ENCODE measurements around the gene MEX3B.

Gene MEX3B

DNA sequence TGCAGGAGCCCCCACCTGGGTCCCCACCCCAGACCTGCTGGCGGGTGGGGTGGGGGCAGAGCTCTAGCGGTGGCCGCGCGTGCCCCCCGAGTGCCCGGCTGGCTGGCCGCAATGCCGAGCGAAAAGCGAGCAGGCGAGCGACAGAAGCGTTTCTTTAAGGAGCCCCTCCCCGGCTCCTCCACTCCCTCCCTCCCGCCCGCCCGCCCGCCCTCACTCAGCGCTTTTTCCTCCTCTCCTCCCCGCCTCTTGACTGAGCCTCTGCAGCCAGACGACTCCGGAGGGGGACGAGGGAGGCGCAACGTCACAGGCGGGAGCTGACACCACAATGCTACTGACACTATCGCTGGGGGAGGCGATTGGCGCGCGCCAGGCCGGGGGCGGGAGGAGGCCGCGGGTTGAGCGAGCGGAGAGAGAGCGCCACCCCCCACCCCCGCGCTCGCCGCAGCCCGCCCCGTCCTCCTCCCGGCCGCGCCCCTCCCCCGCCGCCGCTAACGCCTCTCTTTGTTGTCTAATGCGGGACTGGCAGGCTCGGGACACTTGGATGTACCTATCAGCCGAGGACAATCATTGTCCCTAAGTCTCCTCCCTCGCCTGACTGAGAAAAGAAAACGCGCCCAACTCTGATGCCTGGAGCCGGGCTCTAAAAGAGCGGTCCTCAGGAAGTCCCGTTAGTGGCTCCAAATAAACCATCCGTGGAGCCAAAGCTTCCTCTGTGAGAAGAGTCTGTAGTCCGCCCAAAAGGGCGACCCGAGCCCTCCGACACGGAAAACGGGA, at the start of gene MEX3B:
TSS of gene MEX3B (minus strand) at position 127 of the 774 bp plus-strand sequence. CDS start 313 bp downstream, outside the sequence.
- peak; percentile 91 to 99 (median 97) for DNase-seq
- intact Hi-C loops (cut with DNase I) = loop anchor here (5.0 kb wide), 2 partner anchors 91 to 151 kb away; no protein-coding TSS in a partner anchor

DNA sequence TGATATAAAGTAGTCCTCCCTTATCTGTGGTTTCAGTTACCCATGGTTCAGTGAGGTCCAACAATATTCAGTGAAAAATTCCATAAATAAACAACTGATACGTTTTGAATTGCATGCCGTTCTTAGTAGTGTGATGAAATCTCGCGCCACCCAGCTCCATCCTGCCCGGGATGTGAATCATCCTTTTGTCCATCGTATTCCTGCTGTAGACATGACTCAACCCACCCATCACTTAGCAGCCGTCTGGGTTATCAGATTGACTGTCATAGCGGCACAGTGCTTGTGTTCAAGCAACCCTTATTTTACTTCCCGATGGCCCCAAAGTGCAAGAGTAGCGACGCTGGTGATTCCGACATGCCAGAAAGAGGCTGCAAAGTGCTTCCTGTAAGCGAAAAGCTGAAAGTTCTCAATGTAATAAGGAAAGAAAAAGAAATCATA, 48.0 kb upstream of the MEX3B start:
- peak in 1 of 10 donors; percentile 22 for DNase-seq
- intact Hi-C loops (cut with DNase I) = no loop called here

DNA sequence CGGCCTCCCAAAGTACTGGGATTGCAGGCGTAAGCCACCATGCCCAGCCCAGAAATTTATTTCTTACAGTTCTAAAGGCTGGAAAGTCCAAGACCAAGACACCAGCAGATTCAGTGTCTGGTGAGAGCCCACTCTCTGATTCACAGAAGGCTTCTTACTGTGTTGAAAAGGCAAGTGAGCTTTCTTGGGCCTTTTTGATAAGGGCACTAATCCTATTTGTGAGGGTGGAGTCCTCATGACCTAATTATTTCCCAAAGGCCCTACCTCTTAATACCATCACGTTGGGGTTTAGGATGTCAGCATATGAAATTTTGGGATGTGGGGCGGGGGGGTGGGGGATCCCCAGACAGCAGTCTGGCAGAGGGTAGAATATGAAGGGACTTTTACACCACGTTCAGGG, 47.5 kb upstream of the MEX3B start:
- DNase-seq = no peak
- intact Hi-C loops (cut with DNase I) = no loop called here

DNA sequence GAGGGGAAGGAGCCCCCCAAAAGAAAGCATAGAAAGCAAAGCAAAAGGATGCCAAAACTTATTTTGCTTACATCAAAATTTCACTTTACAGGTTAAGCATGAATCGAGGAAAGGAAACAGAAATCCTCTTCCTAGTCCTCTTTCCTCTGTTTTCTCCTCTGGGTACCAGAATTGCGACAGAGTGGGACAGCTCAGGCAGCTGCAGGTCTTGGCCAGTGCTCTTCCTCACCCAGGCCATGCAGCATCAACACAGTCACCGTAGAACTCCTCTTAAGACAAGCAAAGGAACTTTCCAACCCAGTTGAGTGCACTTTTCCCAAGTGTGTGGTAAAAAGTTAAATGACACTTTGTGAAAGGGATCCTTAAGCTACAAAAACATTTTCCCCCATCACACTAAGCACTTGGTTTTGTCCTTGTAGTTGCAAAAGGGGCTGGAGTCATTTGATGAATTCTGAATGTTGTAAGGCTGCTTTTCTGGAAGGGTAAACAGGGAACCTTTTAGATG, 45.9 kb upstream of the MEX3B start:
- no peak for DNase-seq
- intact Hi-C loops (cut with DNase I) = no loop called here

DNA sequence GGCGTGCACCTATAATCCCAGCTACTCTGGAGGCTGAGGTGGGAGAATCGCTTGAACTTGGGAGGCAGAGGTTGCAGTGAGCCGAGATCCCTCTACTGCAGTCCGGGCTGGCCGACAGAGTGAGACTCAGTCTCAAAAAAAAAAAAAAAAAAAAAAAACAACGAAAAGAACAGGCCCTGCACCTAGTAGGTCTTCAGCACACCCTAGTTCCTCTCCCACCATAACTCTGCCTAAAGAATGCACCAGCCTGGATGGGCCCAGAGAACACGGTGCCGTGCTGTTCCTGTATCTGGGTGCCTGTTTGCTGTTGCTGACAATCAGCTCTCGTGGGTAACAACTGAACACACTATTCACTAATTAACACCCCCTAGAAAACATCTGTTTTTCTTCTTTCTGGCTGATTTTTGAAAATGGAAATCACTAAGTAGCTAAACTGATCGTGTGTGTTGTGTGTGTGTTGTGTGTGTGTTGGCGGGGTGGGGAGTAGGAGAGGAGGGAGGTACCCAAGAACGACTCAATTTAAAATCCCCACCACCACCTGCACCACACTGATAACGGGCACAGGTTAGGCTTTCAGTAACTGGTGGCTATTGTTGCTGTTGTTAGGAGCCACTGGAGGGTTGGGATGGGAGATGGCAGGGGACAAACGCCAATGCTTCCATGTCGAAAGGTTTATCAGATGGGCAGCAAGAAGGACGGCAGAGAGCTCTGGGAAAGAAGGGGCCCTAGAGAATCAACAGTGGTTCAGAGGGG, 40.6 kb upstream of the MEX3B start:
- intact Hi-C loops (cut with DNase I) = no loop called here
- DNase-seq = no peak

DNA sequence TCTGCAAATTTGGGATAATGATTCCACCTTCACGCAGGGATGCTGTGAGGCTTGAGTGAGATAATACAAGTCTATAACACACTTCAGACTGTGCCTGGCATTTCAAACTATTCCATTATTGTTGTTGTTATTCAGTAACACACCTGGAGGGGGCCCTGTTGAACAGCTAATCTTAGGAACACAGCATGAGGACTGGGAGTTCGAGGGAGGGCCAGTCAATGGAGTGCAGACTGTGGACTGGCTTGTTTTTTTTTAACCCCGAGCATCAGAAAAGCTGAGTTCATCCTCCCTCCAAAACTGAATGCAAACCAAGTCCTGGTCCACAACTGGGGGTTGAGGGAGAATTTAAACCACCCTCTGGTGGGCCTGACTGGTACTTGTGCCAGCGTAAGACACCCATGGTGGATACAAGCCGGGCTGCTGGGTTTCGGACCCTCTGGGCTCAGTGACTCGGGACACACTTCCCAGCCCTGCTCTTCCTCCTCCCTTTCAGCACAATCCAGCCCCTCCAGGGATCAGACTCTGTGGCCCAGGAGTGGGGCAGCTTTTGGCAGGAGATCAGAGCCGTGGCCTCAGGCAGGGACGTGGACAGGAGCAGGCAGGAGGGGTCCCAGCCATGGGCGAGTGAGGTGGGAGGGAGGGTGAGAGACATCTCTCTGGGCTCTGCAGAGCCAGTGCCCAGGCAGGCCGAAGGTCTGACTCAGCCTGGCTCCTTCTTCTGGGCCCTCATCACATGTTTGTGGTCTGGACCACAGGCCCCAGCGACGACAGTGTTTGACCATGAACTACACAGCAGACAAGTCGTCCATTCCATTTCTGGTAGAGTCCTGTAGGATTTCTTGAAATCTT, 36.3 kb upstream of the MEX3B start:
- intact Hi-C loops (cut with DNase I) = no loop called here
- DNase-seq = peak in 1 of 10 donors; percentile 36

DNA sequence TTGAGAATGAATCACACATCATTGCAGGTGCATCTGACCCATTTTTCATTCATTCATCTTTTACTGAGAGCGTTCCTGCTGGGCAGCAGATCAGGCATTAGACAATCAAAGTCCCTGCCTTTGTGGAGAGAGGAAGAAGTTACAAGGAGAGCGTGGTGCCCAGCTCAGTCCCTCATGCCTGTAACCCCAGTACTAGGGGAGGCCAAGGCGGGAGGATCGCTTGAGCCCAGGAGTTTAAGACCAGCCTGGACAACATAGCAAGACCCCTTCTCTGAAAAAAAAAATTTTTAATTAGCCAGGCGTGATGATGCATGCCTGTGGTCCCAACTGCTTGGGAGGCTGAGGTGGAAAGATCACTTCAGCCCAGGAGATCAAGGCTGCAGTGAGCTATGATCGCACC, 35.0 kb upstream of the MEX3B start:
- intact Hi-C loops (cut with DNase I) = no loop called here
- no peak for DNase-seq

DNA sequence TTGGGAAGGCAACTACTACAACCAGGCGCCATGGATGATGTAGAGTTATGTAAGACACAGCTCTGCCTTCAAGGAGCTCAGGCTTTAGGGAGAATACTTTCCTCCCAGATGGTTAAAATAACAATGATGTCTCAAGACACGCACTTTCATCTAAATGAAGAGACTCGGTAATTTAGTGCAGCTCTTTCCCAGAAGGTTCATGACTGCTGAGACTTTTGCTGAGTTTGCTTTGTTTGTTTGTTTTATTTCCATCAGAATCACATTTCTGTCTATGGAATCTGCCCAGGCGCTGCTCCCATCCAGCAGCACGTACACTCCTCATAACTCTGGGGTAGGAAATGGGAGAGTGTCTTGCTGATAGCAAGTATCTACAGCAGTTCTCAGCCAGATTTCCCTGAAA, 33.9 kb upstream of the MEX3B start:
- DNase-seq = no peak
- intact Hi-C loops (cut with DNase I) = no loop called here

DNA sequence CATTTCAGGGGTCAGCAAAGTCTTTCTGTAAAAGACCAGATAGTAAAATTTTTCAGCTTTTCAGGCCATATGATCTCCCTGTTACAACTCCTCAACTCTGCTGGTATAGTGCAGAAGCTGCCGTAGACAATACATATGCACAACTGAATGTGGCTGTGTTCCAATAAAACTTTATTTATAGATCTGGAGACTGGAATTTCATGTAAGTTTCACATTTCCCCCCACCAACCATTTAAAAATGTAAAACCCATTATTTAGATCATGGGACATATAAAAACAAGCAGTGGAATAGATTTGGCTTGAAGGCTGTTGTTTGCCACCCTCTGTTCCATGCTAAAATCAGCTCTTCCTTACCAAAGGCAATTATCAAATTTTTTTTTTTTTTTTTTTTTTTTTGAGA, 28.8 kb upstream of the MEX3B start:
- intact Hi-C loops (cut with DNase I) = no loop called here
- no peak for DNase-seq

DNA sequence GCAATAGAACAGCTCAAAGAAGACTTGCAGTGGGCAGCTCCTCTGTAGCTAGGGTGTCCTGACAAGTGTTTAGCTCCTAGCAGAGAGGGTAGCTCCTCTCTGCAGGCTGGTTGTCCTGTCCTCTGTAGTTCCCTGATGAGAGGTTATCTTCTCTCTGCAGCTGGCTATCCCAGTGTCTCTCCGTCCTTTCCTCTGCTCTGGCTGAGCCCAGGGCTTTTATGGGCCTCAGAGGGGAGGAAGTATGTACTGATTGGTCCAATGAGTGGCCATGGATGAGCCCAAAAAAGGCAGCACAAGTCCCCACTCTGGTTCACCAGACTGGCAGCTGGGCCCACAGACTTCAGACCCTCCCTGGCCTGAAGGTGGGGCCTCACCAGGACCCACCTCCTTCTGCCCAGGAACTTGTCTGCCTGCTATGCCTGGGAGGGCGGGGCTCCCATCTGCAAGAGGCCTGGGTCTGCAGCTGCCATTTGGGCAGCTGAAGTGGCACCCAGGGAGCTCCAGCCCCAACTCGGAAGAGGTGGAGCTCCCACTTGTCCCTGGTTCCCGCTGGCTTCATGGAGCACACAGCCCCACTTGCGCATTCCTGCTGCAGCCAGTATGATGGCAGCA, 27.2 kb upstream of the MEX3B start:
- no peak for DNase-seq
- intact Hi-C loops (cut with DNase I) = no loop called here

DNA sequence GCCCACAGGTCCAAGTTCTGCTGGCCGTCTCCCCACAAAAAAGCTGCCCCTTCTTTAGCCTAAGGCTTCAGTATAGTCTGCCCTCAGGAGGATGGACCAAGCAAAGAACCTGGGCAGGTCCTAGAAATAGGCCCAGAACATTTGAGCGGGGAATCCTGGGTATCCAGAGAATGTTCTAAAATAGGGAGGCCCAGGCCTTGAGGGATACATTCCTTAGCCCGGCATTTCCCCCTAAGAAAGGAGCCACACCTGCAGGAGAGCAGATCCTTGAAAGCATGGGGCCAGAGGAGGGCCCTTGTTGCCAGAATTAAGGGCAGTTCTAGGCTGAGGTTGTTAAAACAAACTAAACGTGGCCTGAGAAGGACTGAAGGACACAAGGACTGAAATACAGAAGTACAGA, 20.6 kb upstream of the MEX3B start:
- no peak for DNase-seq
- intact Hi-C loops (cut with DNase I) = no loop called here

DNA sequence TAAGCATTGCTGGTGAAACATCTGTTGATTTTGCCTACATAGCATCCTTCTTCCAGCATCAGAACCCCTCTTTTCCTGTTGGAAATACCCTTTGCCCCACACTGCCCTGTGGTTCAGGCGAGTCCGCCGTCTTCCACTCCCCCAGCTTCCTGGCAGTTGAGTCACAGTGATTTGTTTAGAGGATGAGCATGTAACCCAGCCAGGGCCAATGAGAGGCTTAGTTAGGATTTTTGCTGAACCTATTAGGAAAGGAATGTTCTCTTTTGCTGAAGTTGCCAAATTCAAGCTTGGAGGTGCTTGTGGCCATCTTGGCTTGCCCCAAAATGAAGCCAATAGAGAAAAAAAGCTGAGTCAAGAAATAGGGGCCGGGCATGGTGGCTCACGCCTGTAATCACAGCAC, 19.0 kb upstream of the MEX3B start:
- intact Hi-C loops (cut with DNase I) = no loop called here

DNA sequence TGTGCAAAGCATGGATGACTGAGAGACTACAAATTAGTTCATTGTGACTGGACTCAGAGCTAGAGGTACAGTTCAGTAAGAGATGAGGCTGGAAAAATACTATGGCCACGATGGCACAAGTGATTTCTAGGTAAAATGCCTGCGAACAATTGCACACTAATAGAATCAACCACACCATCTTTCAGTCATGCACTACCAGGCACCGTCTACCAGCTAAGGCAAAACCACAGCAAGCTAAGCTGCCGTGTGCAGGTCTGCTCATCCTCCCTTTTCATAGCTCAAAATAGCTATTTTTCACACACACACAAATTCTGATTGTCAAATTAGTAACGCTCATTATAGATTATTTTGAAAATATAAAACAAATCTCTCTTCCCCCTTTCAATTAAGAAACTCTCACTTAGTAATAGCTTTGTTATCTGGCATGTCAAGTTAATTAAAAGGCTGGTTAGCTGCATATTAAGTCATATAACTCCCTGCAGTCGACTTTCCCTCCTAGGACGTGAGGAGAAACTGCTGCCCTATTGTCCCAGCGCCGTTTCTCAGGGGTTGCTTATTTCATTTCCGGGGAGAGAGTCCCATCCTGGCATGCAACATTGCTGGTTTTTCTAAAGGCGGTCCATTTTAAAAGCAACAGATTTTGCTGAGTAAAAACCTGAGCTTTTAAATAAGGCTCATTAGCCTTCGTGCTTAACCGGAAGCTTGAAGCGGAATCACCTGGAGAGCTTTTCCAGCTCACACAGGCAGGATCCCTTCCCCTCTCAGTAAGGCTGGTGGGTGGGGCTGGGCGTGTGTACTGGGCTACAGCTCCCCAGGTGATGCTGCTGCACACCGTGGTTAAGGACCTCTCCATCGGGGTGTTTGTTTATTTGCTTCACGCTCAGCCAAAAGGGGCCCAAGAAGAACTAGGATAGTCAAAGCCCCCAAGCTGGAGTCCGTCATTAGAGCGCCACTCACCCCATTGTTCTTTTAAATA, 16.9 kb upstream of the MEX3B start:
- DNase-seq = no peak
- intact Hi-C loops (cut with DNase I) = no loop called here

More for the DNA sequence above, 19.0 kb upstream of the MEX3B start:
- no peak for DNase-seq

DNA sequence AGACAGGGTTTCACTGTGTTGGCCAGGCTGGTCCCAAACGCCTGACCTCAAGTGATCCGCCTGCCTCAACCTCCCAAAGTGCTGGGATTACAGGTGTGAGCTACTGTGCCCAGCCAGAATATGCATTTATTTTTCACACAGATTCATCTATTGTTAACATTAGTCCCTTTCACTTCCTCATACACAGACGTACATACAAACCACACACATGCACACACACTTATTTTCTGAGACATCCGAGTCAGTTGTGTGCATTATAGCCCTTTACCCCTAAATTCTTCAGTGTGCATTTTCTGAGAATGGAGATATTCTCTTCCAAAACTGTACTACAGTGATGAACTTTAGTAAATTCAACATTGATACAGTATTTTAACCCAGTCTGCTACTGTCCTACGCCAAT, 15.0 kb upstream of the MEX3B start:
- intact Hi-C loops (cut with DNase I) = no loop called here
- no peak for DNase-seq

DNA sequence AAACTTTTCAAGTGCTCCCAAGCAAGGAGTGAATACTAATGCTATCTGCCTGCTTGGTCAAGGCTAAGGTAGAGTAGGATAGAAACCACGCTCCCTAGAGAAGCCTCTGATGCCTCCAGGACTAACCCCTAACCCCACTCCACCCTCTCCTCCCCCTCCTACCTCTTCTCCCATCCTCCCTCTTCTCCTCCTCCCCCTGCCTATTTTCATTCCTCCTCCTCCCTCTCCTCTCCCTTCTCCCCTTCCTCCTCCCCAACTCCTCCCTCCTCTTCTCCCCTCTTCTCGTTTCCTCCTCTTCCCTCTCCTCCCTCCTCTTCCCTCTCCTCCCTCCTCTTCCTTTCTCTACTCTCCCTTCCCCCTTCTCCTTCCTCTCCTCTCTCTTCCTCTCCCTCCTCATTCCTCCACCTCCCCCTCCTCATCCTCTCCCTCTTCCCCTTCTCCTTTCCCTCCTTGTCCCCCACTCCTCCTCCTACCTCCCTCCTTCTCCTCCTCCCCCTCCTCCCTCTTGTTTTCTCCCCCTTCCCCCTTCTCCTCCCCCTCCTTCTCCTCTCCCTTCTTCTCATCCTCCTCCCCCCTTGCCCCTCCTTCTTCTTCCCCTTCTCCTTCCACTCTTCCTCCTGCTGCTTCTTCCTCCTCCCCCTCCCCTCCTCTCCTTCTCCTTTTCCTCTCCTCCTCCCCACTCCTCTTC, 12.8 kb upstream of the MEX3B start:
- intact Hi-C loops (cut with DNase I) = no loop called here

DNA sequence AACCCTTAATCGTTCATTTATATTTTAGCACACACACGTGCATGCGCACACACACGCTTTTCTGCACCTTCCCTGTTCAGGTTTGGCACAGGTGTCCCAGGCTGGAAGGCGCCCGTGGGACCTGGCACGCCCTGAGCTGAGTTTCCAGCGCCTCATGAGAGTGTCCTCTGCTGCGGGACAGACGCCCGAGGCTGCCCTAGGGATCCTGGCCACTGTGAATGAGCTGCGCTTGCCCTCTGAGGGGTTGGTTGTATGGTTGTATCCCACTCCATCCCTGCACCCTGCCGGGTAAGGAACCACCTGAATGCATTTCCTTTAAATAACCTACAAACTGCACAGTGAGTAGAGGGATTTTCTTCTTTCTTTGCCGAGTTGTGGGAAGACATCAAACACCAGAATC, 12.2 kb upstream of the MEX3B start:
- intact Hi-C loops (cut with DNase I) = no loop called here
- no peak for DNase-seq

More for the DNA sequence above, 12.8 kb upstream of the MEX3B start:
- DNase-seq = no peak

DNA sequence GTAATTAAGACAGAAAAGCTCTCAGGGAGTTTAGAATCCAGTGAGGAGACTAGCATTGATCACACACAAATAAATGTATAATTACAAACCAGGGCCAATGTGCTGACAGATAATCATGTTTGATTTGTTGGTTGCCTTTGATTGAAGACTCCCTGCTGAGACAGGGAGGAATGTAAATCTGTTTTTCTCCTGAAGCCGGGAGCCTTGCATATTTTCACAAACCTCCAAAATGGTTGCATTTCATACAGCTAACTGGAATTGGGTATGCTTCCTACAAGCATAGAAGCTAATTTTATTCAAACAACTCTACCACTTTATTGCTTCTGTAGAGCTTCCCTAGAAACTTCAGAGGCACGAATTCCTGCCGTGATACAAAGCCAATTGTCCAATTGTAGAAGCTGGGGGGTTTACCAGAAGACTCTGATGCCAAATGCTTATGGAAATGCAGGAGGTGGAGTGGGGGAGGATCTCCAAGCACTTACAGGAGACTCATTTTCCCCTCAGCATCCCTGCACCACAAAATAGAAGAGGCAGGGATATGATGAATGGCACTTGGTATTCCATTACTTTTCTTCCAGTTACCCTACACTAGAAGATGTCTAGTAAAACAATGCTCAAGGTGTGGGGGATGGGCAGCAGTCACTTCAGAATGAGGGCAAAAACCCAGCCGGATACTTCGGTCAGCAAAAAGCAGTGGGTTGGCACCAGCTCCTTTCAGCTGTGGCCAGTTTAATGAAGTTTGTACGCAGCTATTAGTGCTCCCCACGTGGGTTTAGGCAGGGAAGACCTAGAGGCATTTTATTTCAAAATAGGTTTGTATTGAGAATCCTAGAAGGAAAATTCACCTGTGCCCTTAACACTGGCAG, 11.4 kb upstream of the MEX3B start:
- no peak for DNase-seq
- intact Hi-C loops (cut with DNase I) = no loop called here

DNA sequence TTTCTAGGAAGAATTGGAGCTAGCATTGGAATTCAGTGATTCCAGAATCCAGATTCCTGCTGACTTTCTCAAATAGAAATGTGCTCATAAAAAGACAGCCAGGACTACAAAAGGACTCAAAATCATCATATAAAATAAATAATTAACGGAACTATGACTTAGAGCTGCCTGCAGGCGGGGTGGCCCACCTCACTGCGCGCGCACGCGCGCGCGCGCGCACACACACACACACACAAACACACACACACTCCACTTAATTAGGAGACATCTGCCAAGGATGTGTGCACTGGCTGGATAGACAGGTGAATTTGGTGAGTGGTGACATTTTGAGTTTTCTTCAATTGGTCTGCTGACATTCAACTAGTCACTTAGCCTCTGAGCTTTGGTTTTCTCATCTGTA, 6.9 kb upstream of the MEX3B start:
- DNase-seq = no peak
- intact Hi-C loops (cut with DNase I) = no loop called here
